Peyer's patch (tissue), 4 donors: ENCODE results near the gene MRPS16.

Experiments used
- POLR2A ChIP-seq, 2 donors: fragments of 450-650 bp; IDR thresholded peaks; one replicate each; pipeline ENCODE4 v1.5.1; 2017; ENCODE audit warnings: antibody characterized with exemption in 2 of 2, mild to moderate bottlenecking in 2 of 2, moderate library complexity in 2 of 2
- TF ChIP-seq, protein P1 (sequence below), 6 experiments: fragments of 450-650 bp in 4 of 6; fragments of 200-600 bp in 2 of 6; sonication (generic) in 1 of 6; IDR thresholded peaks; one replicate each; pipeline ENCODE4 v1.5.1; 2017 to 2019; ENCODE audit warnings: antibody characterized with exemption in 6 of 6, mild to moderate bottlenecking in 3 of 6, moderate library complexity in 1 of 6

DNA sequence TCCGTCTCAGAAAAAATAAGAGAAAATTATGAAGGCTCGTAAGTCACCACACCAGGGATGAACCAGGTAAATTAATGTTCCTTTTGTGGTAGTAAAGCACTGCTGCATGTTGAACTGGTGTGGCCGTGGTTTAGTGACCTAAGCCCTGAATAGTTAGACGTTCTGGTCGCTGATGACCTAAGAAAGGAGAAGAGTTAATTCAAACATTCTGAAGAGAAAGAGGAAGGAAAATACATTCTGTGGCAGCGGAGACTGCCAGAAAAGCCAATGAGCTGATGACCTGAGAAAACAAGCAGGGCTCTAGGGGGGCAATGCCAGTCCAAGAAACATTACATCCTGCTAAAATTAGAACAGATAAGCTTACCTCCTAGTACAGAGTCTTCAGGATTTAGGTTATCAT lies 22.9 kb downstream of the MRPS16 start:
- TF ChIP-seq, protein P1, sequence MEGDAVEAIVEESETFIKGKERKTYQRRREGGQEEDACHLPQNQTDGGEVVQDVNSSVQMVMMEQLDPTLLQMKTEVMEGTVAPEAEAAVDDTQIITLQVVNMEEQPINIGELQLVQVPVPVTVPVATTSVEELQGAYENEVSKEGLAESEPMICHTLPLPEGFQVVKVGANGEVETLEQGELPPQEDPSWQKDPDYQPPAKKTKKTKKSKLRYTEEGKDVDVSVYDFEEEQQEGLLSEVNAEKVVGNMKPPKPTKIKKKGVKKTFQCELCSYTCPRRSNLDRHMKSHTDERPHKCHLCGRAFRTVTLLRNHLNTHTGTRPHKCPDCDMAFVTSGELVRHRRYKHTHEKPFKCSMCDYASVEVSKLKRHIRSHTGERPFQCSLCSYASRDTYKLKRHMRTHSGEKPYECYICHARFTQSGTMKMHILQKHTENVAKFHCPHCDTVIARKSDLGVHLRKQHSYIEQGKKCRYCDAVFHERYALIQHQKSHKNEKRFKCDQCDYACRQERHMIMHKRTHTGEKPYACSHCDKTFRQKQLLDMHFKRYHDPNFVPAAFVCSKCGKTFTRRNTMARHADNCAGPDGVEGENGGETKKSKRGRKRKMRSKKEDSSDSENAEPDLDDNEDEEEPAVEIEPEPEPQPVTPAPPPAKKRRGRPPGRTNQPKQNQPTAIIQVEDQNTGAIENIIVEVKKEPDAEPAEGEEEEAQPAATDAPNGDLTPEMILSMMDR (IDR thresholded peaks at IDR 0.05) = no peak
- TF ChIP-seq POLR2A (IDR thresholded peaks at IDR 0.05) = no peak
